ELR (cell line): ENCODE measurements around the gene AVL9.
A peak's percentile ranks its signal among the peaks of the same experiment; 100 is the strongest.

ENCODE experiments used
- DNase-seq: peaks from one replicate; pipeline ENCODE4 v3.0.0-alpha.2; 2015; ENCODE audit warnings: low read depth

Gene AVL9

DNA sequence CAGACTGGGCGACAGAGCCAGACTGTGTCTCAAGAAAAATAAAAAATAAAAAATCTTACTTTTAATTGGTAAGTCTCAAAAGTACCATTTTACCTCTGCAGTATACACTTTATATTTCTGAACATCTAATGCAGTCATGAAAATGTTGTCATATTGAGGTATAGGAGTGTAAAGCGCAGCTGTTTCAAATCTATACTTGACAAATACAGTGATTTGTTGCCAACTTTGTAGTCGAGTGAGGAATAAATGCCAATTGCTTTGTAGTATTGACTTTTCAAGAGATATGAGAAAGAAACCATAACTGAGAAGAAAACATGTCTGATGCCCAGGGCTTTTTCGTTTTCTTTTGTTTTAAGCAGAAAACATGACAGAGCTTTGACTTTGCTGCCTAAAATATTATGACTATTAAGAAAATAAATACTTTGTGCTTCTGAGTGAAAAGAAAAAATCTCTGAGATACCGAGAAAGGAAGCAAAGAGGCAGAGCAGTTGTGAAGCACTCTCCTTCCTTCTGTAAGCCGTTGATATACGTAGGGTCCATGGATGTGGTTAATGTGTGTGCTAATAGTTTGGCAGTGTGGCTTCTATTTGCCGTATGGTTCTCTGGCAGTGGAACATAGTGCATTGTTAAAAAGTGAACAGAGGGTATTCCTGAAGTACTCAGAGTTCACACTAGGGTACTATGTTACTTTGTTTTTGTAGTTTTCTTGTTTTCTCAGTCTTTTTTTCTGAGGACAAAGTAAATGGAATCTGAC is 38.2 kb downstream of the AVL9 start:
- no peak for DNase-seq

DNA sequence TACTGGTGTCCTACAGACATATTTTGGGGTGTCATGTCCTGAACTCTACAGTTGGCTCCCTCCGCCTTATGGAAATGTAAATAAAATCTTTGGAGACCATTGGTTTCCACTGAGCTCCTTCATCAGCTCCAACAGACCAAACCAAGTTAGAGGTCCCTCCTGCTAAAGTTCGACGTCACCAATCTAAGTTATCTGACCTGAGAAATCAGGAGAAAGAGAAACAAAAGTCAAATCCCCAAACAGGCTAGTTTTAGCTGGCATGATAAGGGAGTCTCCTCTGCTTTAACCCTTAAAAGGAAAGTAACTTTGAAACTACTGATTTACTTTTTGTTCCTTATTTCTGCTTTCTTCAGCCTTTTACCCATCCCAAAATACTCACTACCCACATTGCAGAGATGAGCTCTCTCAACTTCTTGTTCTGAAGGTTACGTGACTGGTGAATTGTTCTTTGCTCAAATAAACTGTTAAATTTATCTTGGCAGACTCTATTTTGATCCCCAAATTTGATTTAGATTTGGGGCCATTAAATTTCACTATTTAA is 39.9 kb downstream of the AVL9 start:
- no peak for DNase-seq

DNA sequence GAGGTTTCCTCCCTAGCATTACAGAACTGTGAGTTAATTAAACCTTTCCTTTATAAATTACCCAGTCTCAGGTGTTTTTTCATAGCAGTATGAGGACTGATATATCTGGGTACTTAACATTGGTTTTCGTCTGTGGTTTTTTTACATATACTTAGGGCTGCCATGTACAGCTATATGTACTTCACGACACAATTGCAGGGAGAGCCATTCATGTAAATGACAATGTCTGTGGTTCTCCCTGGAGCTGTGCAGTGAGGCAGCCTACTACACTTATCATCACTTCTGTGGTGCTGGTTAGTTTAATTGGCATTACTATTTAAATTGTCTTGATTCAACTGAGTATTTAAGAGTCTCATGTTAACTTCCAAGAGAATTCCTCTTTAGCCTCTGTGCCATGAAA is 40.7 kb downstream of the AVL9 start:
- no peak for DNase-seq

DNA sequence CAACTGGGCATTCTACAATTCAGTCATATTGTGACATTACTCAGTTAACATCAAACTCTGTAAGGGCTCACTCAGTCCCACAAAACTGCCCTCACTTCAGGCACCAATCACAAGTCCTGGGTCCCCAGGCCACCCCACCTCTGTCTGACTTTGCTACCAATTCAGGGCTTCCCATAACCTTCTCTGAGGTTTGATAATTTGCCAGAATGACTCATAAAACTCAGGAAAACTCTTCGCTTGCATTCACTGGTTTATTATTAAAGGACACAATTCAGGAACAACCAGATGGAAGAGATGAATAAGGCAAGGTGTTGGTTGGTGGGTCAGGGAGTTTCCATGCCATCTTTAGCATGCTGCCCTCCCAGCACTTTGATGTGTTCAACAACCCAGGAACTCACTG is 41.3 kb downstream of the AVL9 start:
- peak; percentile 89 for DNase-seq

DNA sequence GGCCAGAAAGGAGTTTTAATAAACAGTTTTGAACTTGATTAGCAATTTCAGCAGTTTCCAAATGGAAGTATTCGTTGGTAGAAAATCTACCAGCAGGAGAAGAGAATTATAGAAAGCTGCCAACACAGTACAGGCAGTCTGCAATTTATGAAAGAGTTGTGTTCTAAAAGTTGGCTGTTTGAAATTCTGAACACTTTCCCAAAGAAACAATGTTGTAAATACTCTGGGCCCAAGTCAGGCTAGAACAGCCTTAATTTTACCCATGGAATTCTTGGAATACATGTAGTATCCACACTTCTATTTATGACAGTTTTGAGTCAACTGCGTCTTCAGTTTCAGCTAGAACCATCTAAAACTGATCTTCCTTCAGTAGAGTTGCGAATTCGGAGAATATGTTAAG is 42.5 kb downstream of the AVL9 start:
- no peak for DNase-seq

DNA sequence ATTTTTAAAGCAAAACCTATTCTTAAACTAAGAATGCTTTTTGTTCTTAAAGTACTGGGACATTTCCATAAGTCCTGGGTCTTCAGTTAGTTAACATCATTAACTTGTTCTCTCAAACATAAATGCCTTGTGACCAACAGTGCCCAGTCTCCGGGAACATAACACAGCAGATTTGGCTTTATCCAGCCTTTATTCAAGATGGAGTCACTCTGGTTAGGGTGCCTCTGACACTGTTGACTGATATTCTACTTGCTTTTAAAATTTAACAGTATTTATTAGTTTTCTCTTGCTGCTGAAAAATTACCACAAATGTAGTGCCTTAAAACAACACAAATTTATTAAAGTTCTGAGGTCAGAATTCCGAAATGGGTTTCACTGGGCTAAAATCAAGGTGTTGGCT is 44.1 kb downstream of the AVL9 start:
- DNase-seq = no peak

DNA sequence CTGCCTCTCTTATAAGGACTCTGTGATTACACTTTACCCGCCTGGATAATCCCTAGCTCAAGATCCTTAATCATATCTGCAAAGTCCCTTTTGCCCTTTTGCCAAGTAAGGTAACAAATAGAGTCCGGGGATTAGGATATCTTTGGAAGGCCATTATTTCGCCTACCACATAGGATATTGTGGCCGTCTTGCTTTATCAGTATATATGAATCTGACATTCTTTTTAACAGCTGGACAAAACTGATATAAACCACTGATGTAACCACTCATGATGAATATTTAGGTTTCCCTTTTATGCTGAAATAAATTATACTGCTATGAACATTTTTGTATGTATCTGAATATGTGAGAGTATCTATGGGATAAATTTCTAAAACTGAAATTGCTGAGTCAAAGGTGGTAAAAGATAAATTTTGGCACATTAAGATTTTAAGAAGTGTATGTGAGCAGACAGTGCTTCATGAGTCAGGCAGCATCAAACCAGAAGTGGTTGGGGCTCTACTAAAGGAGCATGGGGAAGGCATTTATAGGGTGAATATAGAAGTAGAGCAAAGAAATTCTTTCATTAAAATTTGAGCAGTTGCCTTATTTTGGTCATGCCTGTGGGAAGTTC is 44.7 kb downstream of the AVL9 start:
- DNase-seq = no peak

DNA sequence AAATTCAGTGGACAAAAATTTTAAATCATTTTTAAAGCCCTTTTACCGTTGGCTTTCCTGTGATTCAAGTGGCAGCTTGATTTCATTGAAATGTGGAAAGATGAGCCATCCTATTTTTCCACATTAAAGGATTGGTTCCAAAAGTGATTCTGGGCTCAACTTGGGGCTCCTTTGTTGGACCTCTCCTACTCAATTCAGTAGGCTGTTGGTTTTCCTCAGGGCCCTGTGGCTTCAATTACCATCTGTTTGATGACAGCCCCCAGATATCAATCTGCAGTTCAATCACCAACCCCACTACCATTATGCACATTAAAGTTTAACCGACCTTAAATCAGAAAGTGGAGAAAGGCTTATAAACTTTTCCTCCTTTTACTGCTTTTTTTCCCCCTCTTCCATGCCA is 47.3 kb downstream of the AVL9 start:
- DNase-seq = no peak

DNA sequence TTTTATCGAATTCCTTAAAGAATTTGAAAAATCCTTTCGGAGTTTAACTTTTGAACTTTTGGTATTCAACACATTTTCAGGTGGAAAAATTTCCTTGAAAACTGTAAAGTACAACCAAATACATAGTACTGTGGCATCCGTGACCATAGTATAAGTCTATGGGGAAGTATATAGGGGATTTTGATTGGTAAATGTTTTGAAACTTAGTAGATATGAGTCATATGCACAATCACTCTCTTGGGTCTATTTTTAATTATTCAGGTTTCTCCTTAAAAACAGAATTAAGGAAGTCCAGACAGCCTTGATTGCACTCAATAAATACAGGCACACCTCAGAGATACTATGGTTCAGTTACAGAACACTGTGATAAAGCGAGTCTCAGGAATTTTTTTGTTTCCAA is 64.2 kb downstream of the AVL9 start:
- no peak for DNase-seq

DNA sequence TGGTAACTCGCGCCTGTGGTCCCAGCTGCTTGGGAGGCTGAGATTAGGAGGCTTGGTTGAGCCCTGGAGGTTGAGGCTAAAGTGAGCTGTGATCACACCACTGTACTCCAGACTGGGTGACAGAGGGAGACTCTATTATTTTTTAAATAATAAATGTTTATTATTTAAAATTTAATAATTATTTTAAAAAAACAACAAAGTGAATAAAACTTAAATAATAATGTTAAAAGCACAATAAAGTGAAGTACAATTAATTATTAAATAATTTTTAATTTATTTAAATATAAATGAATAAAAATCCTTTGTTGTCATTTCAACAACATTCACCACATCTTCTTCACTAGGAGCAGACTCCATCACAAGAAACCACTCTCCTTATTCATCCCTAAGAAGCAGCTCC is 64.8 kb downstream of the AVL9 start:
- DNase-seq = no peak

DNA sequence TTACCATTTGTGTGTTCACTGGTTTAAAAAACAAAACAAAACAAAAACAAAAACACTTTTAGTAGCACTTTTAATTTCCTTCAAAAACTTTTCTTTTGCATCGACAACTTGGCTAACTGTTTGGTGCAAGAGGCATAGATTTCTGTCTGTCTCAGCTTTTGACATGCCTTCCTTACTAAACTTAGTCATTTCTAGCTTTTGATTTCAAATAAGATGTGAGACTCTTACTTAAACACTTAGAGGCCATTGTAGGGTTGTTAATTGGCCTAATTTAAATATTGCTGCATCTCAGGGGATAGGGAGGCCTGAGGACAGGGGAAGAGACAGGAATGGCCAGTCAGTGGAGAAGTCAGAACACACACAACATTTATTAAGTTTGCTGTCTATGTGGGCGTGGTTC is 66.3 kb downstream of the AVL9 start:
- DNase-seq = no peak

DNA sequence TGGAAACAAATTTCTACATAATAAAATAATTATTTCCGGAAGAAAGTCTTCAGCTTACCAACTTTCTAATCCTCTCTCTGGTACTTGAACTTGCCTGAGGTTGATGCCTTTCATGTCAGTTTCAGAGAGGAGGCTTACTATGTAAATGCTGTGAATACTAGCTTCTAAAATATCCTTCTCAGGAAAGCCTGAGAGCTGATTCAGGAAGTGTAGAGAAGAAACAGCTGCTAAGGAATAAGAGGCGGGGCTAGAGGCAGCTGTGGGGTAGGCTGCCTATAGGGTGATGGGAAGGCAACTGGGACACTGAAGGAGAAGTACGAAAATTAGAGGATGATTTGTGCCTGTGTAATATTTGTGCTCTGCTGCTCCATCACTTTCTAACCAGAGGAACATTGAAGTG is 69.3 kb downstream of the AVL9 start:
- no peak for DNase-seq

DNA sequence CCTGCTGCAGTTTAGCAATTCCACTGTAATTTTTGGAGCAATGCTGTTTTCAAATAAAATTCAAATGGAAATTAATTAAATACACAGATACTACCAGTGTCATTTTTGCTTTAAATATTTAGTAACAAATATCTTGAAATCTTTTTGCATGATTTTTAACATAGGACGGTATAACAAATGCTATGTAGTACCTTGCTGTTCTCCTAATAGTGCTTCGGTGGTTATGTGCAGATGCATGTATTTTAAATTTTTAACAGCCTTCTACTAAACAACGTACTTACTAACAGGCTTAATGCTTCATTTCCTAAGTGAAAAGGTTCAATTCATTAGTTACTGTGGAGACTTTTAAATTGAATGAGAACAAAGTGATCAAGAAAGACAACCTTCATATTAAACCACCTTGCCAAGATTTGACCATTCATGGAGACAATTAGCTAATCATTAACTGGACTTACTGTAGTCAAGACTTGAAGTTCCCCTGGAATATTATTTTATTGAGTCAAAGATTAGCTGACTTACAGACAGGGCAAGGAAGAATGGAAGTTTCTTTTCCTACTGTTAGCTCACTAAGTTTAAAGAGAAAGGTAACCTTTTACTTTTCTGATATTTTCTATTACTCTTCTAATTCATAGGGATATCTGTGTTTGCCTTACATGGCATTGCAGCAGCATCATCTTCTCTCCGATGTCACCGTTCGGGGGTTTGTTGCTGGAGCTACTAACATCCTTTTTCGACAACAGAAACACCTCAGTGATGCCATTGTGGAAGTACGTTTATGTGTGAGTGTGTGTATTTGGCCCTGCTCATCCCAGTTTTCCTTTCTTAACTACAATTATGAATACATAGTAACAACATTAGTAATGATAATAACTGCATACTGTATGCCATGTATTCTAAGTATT is 74.3 kb downstream of the AVL9 start:
- DNase-seq = no peak

DNA sequence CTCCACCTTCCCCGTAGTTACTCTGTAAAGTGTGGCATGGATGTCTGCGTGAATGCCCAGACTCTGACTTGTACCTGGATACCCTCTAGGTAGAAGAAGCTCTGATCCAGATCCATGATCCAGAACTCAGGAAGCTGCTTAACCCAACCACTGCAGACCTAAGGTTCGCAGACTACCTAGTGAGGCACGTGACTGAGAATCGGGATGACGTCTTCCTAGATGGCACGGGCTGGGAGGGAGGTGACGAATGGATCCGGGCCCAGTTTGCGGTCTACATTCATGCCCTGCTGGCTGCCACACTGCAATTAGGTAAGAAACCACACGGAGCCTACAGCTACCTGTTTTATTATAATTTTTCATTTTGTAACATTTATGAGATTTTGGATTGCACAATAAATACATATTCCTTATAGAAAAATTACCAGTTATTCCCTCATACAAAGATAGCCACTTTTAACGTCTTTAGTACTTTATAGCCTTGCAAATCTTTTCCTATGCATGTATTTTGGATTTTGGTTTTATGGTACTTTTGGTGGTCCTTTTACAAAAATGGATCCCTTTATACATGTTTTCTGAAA is 77.9 kb downstream of the AVL9 start:
- DNase-seq = no peak

DNA sequence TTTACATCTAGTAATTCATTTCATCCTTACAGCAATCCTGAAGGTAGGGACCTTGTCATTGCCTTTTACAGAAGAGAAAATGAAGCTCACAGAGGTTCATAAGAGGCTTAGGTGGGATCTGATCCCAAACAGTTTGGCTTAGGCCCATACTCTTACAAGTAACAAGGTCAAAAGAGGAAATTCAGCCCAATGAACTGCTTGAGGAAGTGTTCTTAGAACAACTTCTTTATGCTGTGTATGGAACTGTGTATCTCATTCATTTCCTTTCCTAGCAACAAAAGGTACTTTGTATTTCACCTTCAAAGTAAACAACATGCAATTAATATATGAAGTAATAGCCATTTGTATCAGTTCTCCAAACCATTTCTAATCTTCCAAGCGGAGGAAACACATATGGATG is 79.3 kb downstream of the AVL9 start:
- no peak for DNase-seq

DNA sequence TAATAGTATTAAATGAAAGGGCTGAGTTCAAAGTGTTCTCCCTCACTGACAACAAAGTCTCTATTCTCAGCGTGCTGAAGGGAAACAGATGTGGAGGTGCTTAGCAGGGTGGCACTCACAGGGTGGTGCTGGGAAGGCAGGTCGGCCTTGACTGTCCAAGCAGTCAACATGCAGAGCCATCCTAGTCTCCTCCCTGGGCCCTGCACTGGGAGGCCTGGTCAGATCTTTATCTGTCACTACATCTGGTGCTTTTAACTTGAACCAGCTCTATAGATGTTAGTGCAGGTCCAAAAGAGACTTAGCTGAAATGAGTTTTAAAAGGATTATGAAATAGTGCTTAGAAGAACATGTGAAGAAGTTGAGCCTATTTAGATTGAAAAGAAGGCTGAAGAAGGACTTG is 82.1 kb downstream of the AVL9 start:
- no peak for DNase-seq

DNA sequence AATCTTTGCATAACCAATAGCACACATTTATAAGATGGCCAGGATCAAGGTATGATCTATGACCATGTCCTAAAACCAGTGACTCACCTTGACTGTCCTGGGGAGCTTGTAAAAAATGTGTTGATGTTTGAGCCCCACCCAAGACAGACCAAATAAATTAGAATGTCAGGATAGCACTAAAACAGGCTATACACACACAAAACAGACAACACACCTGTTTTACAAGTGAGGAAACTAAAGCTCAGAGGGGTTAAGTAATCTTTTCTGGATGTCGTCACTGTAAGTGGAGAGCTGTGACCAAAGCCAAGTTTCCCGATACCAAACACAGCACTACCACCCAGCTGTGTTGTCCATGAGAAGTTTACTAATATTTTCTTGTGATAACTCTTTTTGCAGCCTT is 84.5 kb downstream of the AVL9 start:
- no peak for DNase-seq

DNA sequence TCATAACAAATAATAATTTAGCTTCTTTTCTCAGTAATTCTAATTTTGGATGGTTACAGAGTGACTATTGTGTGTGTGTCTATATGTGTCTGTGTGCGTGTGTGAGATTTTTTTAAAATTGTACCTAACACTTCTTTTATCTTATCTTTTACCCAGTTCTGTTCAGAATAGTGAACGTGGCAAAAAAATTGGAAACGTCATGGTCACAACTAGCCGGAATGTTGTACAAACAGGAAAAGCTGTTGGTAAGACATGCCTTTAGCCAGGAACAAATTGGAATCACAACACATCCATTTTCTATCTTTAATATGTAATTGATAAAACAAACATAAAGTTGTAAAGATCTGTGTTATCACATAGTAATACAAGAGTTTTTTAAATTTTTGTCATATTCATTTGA is 85.4 kb downstream of the AVL9 start:
- DNase-seq = no peak

DNA sequence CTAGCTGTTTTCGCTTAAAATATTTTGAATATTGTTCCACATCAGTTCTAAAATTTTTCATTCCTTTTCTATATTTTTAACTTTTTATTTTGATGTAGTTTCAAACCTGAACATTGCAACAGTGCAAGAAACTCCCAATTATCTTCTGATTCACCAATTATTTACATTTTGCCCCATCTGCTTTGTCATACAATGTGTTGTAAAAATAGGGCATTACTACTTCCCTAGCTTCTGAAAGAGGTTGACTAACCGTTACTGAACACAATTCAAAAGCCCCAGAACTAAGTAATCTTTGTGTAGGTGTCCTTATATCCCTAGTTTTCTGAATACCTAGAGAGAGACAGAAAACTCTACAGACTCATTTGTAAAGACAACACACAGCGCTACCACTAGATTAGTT is 86.7 kb downstream of the AVL9 start:
- peak; percentile 47 for DNase-seq

DNA sequence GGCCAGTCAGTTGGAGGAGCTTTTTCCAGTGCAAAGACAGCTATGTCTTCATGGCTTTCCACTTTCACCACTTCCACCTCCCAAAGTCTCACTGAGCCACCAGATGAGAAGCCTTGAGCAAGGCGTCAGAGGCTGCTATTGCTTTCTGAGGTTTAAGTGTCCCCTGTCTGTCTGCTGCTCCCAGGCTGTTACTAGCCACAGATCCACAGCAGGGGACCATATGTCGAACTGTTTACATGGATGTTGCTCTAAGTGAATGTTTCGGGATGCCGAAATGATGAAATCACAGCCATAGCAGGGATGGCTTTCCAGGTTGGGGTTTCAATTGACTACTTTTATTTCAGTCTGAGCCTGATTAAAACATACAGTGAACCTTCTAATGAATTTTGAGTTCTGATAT is 88.5 kb downstream of the AVL9 start:
- peak; percentile 88 for DNase-seq

DNA sequence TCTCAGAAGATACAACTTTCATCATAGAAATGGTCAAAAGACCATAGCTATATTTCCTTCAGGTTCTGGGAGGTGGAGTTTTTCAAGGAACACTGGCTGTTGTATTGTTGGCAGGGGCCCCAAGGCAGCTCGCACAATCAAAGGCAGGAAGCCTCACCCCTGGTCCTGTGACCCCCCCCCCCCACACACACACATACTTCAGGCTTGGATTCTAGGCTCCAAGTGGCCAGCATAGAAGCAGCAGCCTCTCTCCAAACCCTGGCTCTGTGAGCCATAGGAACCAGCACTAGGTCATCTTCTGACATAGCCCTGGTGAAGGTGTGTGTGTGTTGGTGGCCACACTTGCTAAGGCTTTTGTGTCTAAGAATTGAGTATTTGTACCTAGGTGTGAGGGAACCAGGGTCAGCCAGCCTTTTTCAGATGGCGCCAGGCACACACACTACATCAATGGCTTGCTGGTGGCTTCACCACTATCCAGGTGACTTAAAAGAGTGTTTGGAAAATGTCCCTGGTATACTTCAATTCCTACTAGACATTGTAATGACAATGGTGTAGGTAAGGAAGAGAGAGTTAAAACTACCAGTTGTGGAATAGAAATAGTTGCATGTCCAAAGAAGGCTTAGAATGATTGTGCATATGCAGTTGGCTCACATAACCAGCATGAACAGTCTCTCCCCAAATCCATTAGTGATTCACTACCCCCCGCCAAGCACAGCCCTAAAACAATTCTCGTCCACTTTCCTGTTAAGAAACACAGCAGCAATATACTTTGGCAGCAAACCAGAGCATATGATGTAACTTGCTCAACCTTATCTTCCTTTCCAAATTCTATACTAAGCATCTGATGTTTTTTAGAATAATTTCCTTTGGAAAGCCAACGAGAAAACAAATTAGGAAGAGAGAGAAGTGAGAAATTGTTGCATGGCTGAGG is 91.3 kb downstream of the AVL9 start:
- DNase-seq = peak; percentile 84
